ENCODE data around the gene TBC1D22A. TPM values are rescaled to one million over a fixed set of nuclear protein-coding genes. Genes with fewer than 3 reads are reported as not detected.
"Not testable (repeated sequence)": the region's sequence is repeated elsewhere in the genome, so short reads cannot be mapped to it uniquely, and the experiment has no call there.

The TBC1D22A gene
- total RNA-seq, 2 donors from 2014 or later: 28.9 to 31.3 TPM

DNA sequence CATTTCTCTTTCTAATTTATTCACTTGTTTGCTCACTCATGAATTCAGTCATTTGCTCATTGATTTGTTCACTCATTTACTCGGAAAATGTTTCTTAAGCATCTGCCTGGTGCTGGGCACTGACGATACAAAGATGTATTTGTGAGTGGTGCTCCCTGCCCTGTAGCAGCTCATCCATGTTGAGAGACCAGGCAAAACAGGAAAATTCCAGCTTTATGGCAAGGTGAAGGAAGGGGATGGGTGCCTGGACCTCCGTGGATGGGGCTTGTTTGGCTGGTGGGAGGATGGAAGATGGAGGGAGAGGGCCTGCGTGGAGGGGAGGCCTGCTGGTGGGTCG, 53.1 kb downstream of the TBC1D22A start:
- DNase-seq (ENCODE audit: low spot score): no peak
- H3K9me3 ChIP-seq: no peaks in the 10 kb centered on the region
- H3K27me3 ChIP-seq (replicated peaks; ENCODE audit: insufficient read depth): no peaks in the 10 kb centered on the region
- H3K4me3 ChIP-seq: no peak overlapping the region
- H3K27ac ChIP-seq: peak overlapping the region; percentile 55 to 71
- TF ChIP-seq, protein P1, sequence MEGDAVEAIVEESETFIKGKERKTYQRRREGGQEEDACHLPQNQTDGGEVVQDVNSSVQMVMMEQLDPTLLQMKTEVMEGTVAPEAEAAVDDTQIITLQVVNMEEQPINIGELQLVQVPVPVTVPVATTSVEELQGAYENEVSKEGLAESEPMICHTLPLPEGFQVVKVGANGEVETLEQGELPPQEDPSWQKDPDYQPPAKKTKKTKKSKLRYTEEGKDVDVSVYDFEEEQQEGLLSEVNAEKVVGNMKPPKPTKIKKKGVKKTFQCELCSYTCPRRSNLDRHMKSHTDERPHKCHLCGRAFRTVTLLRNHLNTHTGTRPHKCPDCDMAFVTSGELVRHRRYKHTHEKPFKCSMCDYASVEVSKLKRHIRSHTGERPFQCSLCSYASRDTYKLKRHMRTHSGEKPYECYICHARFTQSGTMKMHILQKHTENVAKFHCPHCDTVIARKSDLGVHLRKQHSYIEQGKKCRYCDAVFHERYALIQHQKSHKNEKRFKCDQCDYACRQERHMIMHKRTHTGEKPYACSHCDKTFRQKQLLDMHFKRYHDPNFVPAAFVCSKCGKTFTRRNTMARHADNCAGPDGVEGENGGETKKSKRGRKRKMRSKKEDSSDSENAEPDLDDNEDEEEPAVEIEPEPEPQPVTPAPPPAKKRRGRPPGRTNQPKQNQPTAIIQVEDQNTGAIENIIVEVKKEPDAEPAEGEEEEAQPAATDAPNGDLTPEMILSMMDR (IDR thresholded peaks at IDR 0.05): no peak
- ATAC-seq (ENCODE audit: insufficient number of reproducible peaks, low FRiP score, low read depth): no peak
- H3K4me1 ChIP-seq (ENCODE audit: control insufficient read depth in 1 of 2, low read depth in 2 of 2): peaks cover 22 to 45% of the 10 kb centered on the region in 2 donors
- H3K36me3 ChIP-seq: no peaks in the 10 kb centered on the region

DNA sequence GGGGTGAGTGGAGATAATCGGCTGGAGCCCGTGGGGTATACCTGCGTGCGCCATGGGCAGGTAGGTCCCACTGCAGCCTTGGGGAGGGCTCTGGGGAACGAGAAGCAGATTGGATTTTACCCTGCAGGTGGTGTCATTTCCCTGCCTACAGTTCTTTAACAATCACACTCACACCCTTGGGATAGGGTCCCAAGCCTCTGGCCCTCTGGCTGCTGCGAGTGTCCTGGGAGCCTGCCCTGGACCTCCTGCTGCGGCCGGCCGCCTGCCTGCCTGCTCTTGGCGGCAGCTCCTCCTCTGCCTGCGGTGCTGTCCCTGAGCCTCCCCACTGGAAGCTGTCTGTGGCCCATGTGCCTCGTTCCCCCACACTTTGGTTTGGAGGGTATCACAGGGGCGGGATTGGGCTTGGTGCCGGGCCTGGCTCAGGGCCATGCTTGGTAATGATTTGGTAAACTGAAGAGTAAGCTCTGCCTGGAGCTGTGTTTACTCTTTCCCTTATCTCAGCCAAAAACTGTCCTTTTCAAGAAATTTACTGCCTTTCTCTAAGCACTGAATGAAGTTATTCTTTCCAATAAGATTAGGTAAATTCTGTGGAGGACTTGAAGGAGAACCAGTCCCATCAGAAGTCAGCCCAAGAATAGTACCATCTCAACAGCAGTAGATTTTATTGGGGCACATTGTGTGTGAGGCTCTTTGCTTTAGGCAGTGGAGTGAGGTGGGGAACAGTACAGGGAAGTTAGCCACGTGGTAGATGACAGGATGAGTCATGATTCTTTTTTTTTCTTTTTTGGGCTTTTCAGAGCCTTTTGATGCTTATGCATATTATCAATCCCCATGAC, 53.7 kb downstream of the TBC1D22A start:
- H3K4me1 ChIP-seq (ENCODE audit: control insufficient read depth in 1 of 2, low read depth in 2 of 2): peaks cover 22 to 45% of the 10 kb centered on the region in 2 donors
- no peaks in the 10 kb centered on the region for H3K9me3 ChIP-seq
- peak overlapping the region; percentile 1 for H3K4me3 ChIP-seq
- no peaks in the 10 kb centered on the region for H3K36me3 ChIP-seq
- DNase-seq (ENCODE audit: low spot score) (no peak), ATAC-seq (ENCODE audit: insufficient number of reproducible peaks, low FRiP score, low read depth) (no peak)
- no peaks in the 10 kb centered on the region for H3K27me3 ChIP-seq (replicated peaks; ENCODE audit: insufficient read depth)
- TF ChIP-seq, protein P1 (IDR thresholded peaks at IDR 0.05): no peak
- H3K27ac ChIP-seq: peak overlapping the region; percentile 55 to 71

DNA sequence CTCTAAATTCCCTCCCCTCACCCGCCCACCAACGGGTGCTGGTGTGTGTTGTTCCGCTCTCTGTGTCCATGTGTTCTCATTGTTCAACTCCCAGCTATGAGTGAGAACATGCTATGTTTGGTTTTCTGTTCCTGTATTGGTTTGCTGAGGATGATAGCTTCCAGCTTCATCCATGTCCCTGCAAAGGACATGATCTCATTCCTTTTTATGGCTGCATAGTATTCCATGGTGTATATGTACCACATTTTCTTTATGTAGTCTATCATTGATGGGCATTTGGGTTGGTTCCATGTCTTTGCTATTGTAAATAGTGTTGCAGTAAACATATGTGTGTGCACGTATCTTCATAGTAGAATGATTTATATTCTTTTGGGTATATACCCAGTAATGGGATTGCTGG, 54.9 kb downstream of the TBC1D22A start:
- not testable (repeated sequence) for H3K9me3 ChIP-seq; H3K27ac ChIP-seq; H3K4me3 ChIP-seq; H3K36me3 ChIP-seq; H3K27me3 ChIP-seq (replicated peaks; ENCODE audit: insufficient read depth); ATAC-seq (ENCODE audit: insufficient number of reproducible peaks, low FRiP score, low read depth); DNase-seq (ENCODE audit: low spot score)
- peaks cover 22 to 45% of the 10 kb centered on the region in 2 donors for H3K4me1 ChIP-seq (ENCODE audit: control insufficient read depth in 1 of 2, low read depth in 2 of 2)

DNA sequence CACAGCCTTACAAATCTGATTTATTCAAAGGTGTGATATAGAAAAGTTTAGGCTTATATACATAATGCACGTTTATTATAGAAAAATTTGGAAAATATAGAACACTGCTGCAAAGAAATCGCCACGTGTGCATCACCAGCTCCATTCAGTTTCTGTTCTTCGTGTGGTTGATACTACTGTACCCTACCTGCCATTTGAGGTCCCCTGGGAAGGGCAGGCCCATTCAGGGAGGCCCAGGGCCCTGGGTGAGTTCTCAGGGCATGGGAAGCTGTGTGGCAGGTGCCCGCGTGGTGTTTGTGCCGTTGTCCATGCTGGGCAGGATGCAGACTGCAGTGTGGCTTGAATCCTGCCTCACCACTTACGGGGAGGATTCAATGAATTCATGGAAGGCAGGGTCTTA, 60.8 kb downstream of the TBC1D22A start:
- TF ChIP-seq, protein P1 (IDR thresholded peaks at IDR 0.05): no peak
- no peaks in the 10 kb centered on the region for H3K9me3 ChIP-seq
- no peak overlapping the region for H3K4me3 ChIP-seq
- ATAC-seq (ENCODE audit: insufficient number of reproducible peaks, low FRiP score, low read depth) (no peak), DNase-seq (ENCODE audit: low spot score) (no peak)
- H3K4me1 ChIP-seq (ENCODE audit: control insufficient read depth in 1 of 2, low read depth in 2 of 2): no peaks in the 10 kb centered on the region
- H3K36me3 ChIP-seq: no peaks in the 10 kb centered on the region
- no peak overlapping the region for H3K27ac ChIP-seq
- H3K27me3 ChIP-seq (replicated peaks; ENCODE audit: insufficient read depth): no peaks in the 10 kb centered on the region

DNA sequence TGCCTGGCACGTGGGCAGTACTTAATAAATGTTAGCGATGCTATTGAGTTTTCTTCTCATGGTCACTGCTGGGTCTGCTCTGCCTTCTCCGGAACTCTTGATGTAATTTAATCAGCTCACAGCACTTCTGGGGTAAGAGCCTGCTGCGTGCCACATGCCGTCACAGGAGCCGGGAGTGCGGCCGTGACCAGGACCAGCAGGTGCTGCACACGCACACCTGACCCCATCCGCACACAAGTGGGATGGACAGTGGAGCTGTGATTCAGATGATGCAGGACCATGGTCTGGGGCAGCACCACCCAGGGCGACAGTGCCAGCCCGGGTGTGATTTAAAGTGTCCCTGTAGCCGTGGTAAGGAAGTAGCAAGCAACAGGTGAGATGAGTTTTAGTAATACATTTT, 61.2 kb downstream of the TBC1D22A start:
- TF ChIP-seq, protein P1 (IDR thresholded peaks at IDR 0.05): no peak

More for the DNA sequence above, 61.2 kb downstream of the TBC1D22A start:
- H3K9me3 ChIP-seq: no peaks in the 10 kb centered on the region
- no peak overlapping the region for H3K27ac ChIP-seq
- ATAC-seq (ENCODE audit: insufficient number of reproducible peaks, low FRiP score, low read depth): no peak
- no peaks in the 10 kb centered on the region for H3K27me3 ChIP-seq (replicated peaks; ENCODE audit: insufficient read depth)
- no peak overlapping the region for H3K4me3 ChIP-seq
- no peaks in the 10 kb centered on the region for H3K36me3 ChIP-seq
- DNase-seq (ENCODE audit: low spot score): no peak
- peaks cover 0 to 3% of the 10 kb centered on the region in 2 donors for H3K4me1 ChIP-seq (ENCODE audit: control insufficient read depth in 1 of 2, low read depth in 2 of 2)
